Natural killer cell (primary cell): ENCODE measurements around the gene DSTYK. TPM values are rescaled to one million over a fixed set of nuclear protein-coding genes. Genes with fewer than 3 reads are reported as not detected.

Experiments used
- ATAC-seq, 3 donors: fragments of 150-1000 bp in 2 of 3; fragments of 200-7000 bp in 1 of 3; cut with Tn5 transposase; 1 replicate in 1 of 3; 2 replicates in 2 of 3; pipeline ENCODE4 v1.10.0; 2021; ENCODE audit warnings: mild to moderate bottlenecking in 2 of 3, moderate library complexity in 2 of 3
- DNase-seq, 2 donors: peaks; one replicate each; pipeline versions ENCODE4 v3.0.0 to v3.0.0-alpha.2; 2013 to 2021; ENCODE audit warnings: mixed read lengths in 1 of 2
- H3K27ac ChIP-seq: one replicate; pipeline ENCODE4 v1.5.1; 2013; ENCODE audit warnings: mild to moderate bottlenecking, low read length
- H3K27me3 ChIP-seq: one replicate; pipeline ENCODE4 v1.6.1; 2013; ENCODE audit warnings: low read length; ENCODE audit not compliant: control insufficient read depth, insufficient read depth
- H3K36me3 ChIP-seq: one replicate; pipeline ENCODE4 v1.6.1; 2013; ENCODE audit warnings: low read length; ENCODE audit not compliant: control insufficient read depth, insufficient read depth
- H3K4me1 ChIP-seq: one replicate; pipeline ENCODE4 v1.6.1; 2013; ENCODE audit warnings: low read length; ENCODE audit not compliant: control insufficient read depth, insufficient read depth
- H3K4me3 ChIP-seq: one replicate; pipeline ENCODE4 v1.5.1; 2013; ENCODE audit warnings: low read length
- H3K9me3 ChIP-seq: one replicate; pipeline ENCODE4 v1.6.1; 2013; ENCODE audit warnings: low read length; ENCODE audit not compliant: control insufficient read depth, insufficient read depth
- H3K27ac Mint-ChIP-seq, 2 donors: one replicate each; pipeline ENCODE4 v1.8.0; 2022; ENCODE audit warnings: mild to moderate bottlenecking in 2 of 2, mixed read lengths in 2 of 2, moderate library complexity in 1 of 2
- H3K27me3 Mint-ChIP-seq, 2 donors: one replicate each; pipeline ENCODE4 v1.8.0; 2022; ENCODE audit warnings: low read depth in 2 of 2, mixed read lengths in 2 of 2
- H3K36me3 Mint-ChIP-seq: one replicate; pipeline ENCODE4 v1.8.0; 2022; ENCODE audit warnings: mixed read lengths
- H3K4me1 Mint-ChIP-seq, 2 donors: one replicate each; pipeline ENCODE4 v1.8.0; 2022; ENCODE audit warnings: mixed read lengths in 2 of 2
- H3K4me3 Mint-ChIP-seq: one replicate; pipeline ENCODE4 v1.8.0; 2022; ENCODE audit warnings: mild to moderate bottlenecking, moderate library complexity, mixed read lengths
- H3K9me3 Mint-ChIP-seq, 2 donors: one replicate each; pipeline ENCODE4 v1.8.0; 2022; ENCODE audit warnings: mixed read lengths in 2 of 2
- CTCF ChIP-seq: fragments of 200-600 bp; IDR thresholded peaks from one replicate; pipeline ENCODE4 v1.8.0; 2022; ENCODE audit warnings: antibody characterized with exemption
- WGBS: methylation state at CpG from one replicate; pipeline ENCODE4 v1.1.7; 2013; ENCODE audit warnings: missing lambda C conversion rate; ENCODE audit not compliant: insufficient coverage; 5-methylcytosine and 5-hydroxymethylcytosine counted together
- intact Hi-C: fragments of 100-400 bp; cut with micrococcal nuclease; formaldehyde crosslinking; loops from one replicate; pipeline ENCODE4 v1.14.2; 2022
- total RNA-seq, 4 donors: library from RNA; stranded (reverse); fragments of 120-200 nt in 1 of 4; gene quantifications; one replicate each; pipeline versions ENCODE4 v1.2.3 to v1.2.4, GENCODE V29; 2013 to 2022

The DSTYK gene
- total RNA-seq, 3 donors from 2014 or later (not counting 1 experiment from before 2014, with no cell fraction given) = 9.9 to 17.5 (median 14.9) TPM

DNA sequence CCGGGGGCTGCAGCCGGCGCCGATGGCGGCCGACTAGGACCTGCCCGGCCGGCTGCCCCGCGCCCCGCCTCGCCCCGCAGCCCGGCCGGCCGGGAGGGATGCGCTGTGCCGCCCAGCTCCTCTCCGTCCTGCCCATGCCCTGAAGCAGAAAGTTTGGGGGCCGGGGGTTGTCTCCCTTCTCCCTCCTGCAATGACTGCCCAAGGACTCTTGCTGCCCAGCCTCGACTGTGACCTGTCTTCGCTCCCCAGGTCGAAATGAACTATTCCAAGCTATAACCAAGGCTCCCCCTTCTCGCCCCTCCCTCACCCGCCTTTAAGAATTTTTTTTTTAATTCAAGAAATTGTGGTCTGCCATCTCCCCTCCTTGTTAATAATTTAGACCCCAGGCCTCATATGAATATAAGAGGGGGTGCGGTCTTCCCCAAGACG is 16.6 kb upstream of the DSTYK start:
- Histone ChIP-seq H3K27ac (no peak overlapping the region), H3K4me1 (peaks cover 28% of the 10 kb centered on the region), H3K36me3 (no peaks in the 10 kb centered on the region), H3K4me3 (peak overlapping the region; percentile 46), H3K9me3 (no peaks in the 10 kb centered on the region), H3K27me3 (peaks cover 9% of the 10 kb centered on the region)
- DNase-seq (peak in 1 of 2 donors; percentile 35), ATAC-seq (no peak)
- H3K9me3 Mint-ChIP-seq = no peaks in the 10 kb centered on the region
- TF ChIP-seq CTCF = no peak
- H3K36me3 Mint-ChIP-seq = no peaks in the 10 kb centered on the region
- peaks cover 31 to 36% of the 10 kb centered on the region in 2 donors for H3K4me1 Mint-ChIP-seq
- intact Hi-C loops = loop anchor here (2.0 kb wide), 1 partner anchor 29 kb away; no protein-coding TSS in a partner anchor
- WGBS = under 1% methylated on average over 26 of the region's 27 CpGs
- H3K27me3 Mint-ChIP-seq = peaks cover 27 to 32% of the 10 kb centered on the region in 2 donors
- peak overlapping the region in 1 of 2 donors; percentile 14 for H3K27ac Mint-ChIP-seq
- H3K4me3 Mint-ChIP-seq = peak overlapping the region; percentile 91

DNA sequence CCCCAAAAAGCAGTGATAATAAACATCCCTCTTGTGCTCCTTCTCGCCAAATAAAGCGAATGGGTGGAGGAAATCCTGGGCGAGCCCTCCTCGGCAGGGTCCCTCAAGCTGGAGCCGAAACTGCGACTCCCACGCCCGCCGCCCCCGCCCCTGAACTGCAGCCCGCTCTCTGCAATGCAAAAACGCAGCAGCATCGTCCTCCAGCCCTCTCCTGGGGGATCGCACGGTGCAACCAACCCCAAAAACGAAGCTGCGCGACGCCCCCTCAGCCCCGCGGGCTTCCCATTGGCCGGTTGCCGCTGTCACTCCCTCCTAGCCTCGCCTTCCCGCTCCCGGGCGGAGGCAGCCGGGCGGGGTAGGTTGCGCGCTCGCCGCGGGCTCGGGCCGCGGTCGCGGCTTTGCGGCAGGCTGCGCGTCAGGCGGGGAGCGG is 16.1 kb upstream of the DSTYK start, which contains the start of gene TMCC2:
Gene TMCC2 (plus strand): TSS at position 363 of the 430 bp plus-strand sequence. CDS start 619 bp downstream, outside the sequence.
- WGBS = under 1% methylated on average over 44 of the region's 44 CpGs
- H3K9me3 Mint-ChIP-seq = no peaks in the 10 kb centered on the region
- peak within 1 kb of the TSS; percentile 91 for H3K4me3 Mint-ChIP-seq
- ATAC-seq = peak; percentile 85 to 87 (median 86)
- H3K27ac Mint-ChIP-seq = peak within 1 kb of the TSS in 1 of 2 donors; percentile 14
- Histone ChIP-seq H3K27ac (no peak within 1 kb of the TSS), H3K4me3 (peak within 1 kb of the TSS; percentile 46), H3K27me3 (peaks cover 9% of the 10 kb centered on the region), H3K36me3 (no peaks in the 10 kb centered on the region), H3K9me3 (no peaks in the 10 kb centered on the region), H3K4me1 (peaks cover 28% of the 10 kb centered on the region)
- intact Hi-C loops = loop anchor here (2.0 kb wide), 2 partner anchors 17 to 29 kb away; partner anchors contain the start of gene DSTYK
- peak; percentile 58 to 88 for DNase-seq
- H3K36me3 Mint-ChIP-seq = no peaks in the 10 kb centered on the region
- peaks cover 27 to 32% of the 10 kb centered on the region in 2 donors for H3K27me3 Mint-ChIP-seq
- no peak for TF ChIP-seq CTCF
- peaks cover 31 to 36% of the 10 kb centered on the region in 2 donors for H3K4me1 Mint-ChIP-seq

- peaks cover 31 to 36% of the 10 kb centered on the region in 2 donors for H3K4me1 Mint-ChIP-seq
- Histone ChIP-seq H3K9me3 (no peaks in the 10 kb centered on the region), H3K4me3 (peak overlapping the region; percentile 44), H3K36me3 (no peaks in the 10 kb centered on the region), H3K27ac (no peak overlapping the region), H3K27me3 (peaks cover 9% of the 10 kb centered on the region), H3K4me1 (peaks cover 28% of the 10 kb centered on the region)
- WGBS = 25% methylated on average over 7 of the region's 8 CpGs
- no peak for TF ChIP-seq CTCF
- H3K27ac Mint-ChIP-seq = no peak overlapping the region
- no peak for ATAC-seq
- no peaks in the 10 kb centered on the region for H3K36me3 Mint-ChIP-seq
- H3K9me3 Mint-ChIP-seq = no peaks in the 10 kb centered on the region
- peak overlapping the region; percentile 74 for H3K4me3 Mint-ChIP-seq
- intact Hi-C loops = loop anchor here (2.0 kb wide), 1 partner anchor 16 kb away; the partner anchor contains the start of gene DSTYK
- peaks cover 27 to 33% of the 10 kb centered on the region in 2 donors for H3K27me3 Mint-ChIP-seq
- DNase-seq = peak in 1 of 2 donors; percentile 38
Measured at GRCh38 chr1:205226868-205227583, 15.5 kb upstream of the DSTYK start.
